HL-60 (cell line): ENCODE results near the gene GRWD1.

Source experiments
- TF ChIP-seq, protein P1 (sequence below): IDR thresholded peaks from 2 replicates; pipeline ENCODE4 v1.6.1; 2012; ENCODE audit warnings: low read depth; ENCODE audit not compliant: insufficient replicate concordance
- TF ChIP-seq, protein P2 (sequence below): IDR thresholded peaks from one replicate; pipeline ENCODE4 v1.5.1; 2011; ENCODE audit warnings: low read length, control low read depth, inconsistent platforms; ENCODE audit not compliant: insufficient read depth

DNA sequence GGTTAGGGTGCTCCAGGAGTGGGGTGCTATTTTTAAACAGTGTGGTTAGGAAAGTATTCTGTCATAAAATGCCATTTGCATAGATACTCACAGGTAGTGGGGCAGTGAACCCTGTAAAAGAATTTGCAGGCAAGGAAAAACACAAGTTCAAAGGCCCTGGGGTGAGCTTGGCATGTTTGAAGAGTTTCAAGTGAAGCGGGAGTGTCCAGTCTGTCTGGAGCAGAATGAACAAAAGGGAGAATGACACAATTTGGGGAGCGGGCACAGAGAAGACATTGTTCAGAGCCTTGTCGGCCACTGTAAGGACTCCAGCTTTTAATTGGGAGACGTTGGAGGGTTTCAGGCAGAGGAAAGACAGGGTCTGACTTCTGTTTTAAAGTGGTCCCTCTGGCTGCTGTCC lies 2.8 kb downstream of the GRWD1 start:
- TF ChIP-seq, protein P1, sequence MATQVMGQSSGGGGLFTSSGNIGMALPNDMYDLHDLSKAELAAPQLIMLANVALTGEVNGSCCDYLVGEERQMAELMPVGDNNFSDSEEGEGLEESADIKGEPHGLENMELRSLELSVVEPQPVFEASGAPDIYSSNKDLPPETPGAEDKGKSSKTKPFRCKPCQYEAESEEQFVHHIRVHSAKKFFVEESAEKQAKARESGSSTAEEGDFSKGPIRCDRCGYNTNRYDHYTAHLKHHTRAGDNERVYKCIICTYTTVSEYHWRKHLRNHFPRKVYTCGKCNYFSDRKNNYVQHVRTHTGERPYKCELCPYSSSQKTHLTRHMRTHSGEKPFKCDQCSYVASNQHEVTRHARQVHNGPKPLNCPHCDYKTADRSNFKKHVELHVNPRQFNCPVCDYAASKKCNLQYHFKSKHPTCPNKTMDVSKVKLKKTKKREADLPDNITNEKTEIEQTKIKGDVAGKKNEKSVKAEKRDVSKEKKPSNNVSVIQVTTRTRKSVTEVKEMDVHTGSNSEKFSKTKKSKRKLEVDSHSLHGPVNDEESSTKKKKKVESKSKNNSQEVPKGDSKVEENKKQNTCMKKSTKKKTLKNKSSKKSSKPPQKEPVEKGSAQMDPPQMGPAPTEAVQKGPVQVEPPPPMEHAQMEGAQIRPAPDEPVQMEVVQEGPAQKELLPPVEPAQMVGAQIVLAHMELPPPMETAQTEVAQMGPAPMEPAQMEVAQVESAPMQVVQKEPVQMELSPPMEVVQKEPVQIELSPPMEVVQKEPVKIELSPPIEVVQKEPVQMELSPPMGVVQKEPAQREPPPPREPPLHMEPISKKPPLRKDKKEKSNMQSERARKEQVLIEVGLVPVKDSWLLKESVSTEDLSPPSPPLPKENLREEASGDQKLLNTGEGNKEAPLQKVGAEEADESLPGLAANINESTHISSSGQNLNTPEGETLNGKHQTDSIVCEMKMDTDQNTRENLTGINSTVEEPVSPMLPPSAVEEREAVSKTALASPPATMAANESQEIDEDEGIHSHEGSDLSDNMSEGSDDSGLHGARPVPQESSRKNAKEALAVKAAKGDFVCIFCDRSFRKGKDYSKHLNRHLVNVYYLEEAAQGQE: no peak
- TF ChIP-seq, protein P2, sequence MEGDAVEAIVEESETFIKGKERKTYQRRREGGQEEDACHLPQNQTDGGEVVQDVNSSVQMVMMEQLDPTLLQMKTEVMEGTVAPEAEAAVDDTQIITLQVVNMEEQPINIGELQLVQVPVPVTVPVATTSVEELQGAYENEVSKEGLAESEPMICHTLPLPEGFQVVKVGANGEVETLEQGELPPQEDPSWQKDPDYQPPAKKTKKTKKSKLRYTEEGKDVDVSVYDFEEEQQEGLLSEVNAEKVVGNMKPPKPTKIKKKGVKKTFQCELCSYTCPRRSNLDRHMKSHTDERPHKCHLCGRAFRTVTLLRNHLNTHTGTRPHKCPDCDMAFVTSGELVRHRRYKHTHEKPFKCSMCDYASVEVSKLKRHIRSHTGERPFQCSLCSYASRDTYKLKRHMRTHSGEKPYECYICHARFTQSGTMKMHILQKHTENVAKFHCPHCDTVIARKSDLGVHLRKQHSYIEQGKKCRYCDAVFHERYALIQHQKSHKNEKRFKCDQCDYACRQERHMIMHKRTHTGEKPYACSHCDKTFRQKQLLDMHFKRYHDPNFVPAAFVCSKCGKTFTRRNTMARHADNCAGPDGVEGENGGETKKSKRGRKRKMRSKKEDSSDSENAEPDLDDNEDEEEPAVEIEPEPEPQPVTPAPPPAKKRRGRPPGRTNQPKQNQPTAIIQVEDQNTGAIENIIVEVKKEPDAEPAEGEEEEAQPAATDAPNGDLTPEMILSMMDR: no peak
